AG09319 (cell line): ENCODE measurements around the gene DISP1.
"Not testable (repeated sequence)": the region's sequence is repeated elsewhere in the genome, so short reads cannot be mapped to it uniquely, and the experiment has no call there.

ENCODE experiments used
- DNase-seq: peaks from one replicate; pipeline ENCODE4 v3.0.0-alpha.2; 2010; ENCODE audit warnings: low read depth; ENCODE audit errors: extremely low read depth
- CTCF ChIP-seq: IDR thresholded peaks from 2 replicates; pipeline ENCODE4 v1.5.1; 2011; ENCODE audit warnings: low read depth, mild to moderate bottlenecking, inconsistent platforms, low read length, moderate library complexity

DISP1 gene

DNA sequence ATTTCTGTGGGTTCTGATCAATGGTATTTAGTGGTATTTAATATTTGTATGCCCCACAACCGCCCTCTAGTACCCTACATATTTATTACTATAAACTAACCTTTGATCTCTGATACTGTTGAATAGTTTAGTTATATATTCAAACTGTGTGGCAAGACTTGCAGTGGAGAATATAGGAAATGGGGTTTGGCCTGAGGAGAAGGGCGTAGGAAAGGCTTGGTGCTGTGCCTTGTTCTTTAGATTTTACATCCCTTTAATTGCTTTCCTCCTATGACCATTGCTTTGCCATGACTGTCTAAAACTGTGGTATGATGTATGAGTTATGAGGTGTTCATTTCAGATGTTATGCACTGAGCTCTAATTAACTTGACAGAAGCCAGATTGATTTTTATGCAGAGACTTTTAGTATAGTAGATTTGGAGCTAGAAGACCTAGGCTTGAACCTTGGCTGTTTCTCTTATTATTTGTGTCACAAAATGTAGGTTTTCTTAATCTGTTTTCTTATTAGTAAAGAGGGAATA lies 18.6 kb downstream of the DISP1 start:
- no peak for DNase-seq

GRCh38 chr1:222843469-222844410 lies 28.9 kb downstream of the DISP1 start:
- TF ChIP-seq CTCF, result no peak
- no peak for DNase-seq

More for the DNA sequence above, 18.6 kb downstream of the DISP1 start:
- no peak for TF ChIP-seq CTCF

DNA sequence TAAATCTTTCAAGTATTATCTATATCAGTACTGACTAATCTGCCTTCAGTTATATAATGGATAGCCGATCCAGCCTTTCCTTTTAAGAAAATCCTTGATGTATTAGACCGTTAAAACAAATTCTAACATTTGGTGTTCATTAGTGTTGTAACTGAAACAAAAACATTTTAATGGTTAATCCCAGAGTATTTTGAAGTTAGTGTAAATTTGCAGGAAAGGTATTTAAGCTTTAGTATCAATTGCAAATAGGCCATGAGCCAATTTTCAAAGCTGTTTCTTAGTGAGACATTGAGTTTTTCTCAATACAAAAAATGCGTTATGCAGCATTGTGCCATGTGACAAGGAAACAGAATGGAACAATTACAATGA lies 29.6 kb downstream of the DISP1 start:
- TF ChIP-seq CTCF, result no peak
- DNase-seq, result peak; percentile 50

DNA sequence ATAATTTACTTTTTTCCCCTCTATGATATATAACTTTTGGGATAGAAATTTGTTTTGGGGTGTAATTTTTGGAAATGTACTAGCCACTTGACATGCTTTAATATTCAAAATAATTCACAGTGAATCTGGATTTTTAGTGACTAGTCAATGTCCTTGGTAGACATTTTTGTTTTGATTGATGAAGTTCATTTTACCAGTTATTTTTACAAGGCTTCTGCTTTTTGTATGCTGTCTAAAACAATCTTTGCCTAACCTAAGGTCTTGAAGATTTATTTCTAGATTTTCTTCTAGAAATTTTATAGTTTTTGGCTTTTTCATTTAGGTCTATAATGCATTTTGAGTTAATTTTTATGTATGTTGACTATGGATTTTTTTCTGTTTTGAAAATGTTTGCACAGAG lies 30.9 kb downstream of the DISP1 start:
- no peak for DNase-seq
- no peak for TF ChIP-seq CTCF

- DNase-seq, result not testable (repeated sequence)
Observed at GRCh38 chr1:222850550-222850949, 35.7 kb downstream of the DISP1 start.

- no peak for TF ChIP-seq CTCF
- no peak for DNase-seq
Observed at GRCh38 chr1:222852326-222852725, 37.5 kb downstream of the DISP1 start.

DNA sequence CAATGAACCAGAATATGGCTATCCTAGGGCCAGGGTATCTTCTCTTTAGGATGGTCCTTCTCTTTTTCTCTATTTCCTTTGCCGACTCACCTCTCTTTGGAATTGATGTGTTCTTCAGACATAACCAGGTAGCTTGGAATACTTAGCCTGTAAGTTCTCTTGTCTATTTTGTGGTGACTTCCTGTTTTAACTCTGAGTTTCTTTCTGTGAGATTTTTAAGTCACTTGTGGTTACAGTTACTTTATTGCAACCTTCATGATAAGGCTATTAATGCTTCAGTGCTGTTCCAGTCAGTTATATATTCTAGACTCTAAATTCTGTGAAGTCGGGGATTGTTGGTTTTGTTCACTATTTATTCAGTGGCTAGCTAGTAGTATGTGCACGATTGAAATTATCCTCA lies 46.2 kb downstream of the DISP1 start:
- no peak for DNase-seq
- TF ChIP-seq CTCF, result no peak
